D341Med (cell line): ENCODE results near the gene PTPN22.
A peak's percentile ranks its signal among the peaks of the same experiment; 100 is the strongest.

Source experiments
- DNase-seq: peaks from one replicate; pipeline ENCODE4 v3.0.0; 2012; ENCODE audit warnings: low spot score

The PTPN22 gene

GRCh38 chr1:113871597-113872113 lies at the start of gene PTPN22:
Gene PTPN22 (minus strand): TSS chr1:113871712.
- no peak for DNase-seq

GRCh38 chr1:113918243-113918642 lies 46.7 kb upstream of the PTPN22 start:
- DNase-seq, result no peak

GRCh38 chr1:113917400-113918082 lies 46.0 kb upstream of the PTPN22 start:
- no peak for DNase-seq

GRCh38 chr1:113916974-113917373 lies 45.5 kb upstream of the PTPN22 start:
- no peak for DNase-seq

GRCh38 chr1:113913887-113914664 lies 42.6 kb upstream of the PTPN22 start:
- no peak for DNase-seq

- no peak for DNase-seq
These were observed 41.8 kb upstream of the PTPN22 start for GRCh38 chr1:113913312-113913668.

- peak; percentile 80 for DNase-seq
These were observed 41.2 kb upstream of the PTPN22 start for GRCh38 chr1:113912594-113913311.

- peak; percentile 51 for DNase-seq
These were observed 33.9 kb upstream of the PTPN22 start for GRCh38 chr1:113905435-113905861.

GRCh38 chr1:113904674-113905434 lies 33.3 kb upstream of the PTPN22 start, which contains the start of the genes AP4B1 and DCLRE1B:
Gene AP4B1 (minus strand): TSS chr1:113904799. CDS start chr1:113904717, 82 bp downstream.
Gene DCLRE1B (plus strand): TSS chr1:113905326. CDS start chr1:113905587, 261 bp downstream.
- peak; percentile 94 for DNase-seq

- DNase-seq, result peak; percentile 59
These were observed 32.8 kb upstream of the PTPN22 start for GRCh38 chr1:113904293-113904673.

- no peak for DNase-seq
These were observed 32.2 kb upstream of the PTPN22 start for GRCh38 chr1:113903501-113904292.

- no peak for DNase-seq
These were observed 29.7 kb upstream of the PTPN22 start for GRCh38 chr1:113901191-113901590.

GRCh38 chr1:113899111-113899510 lies 27.6 kb upstream of the PTPN22 start:
- no peak for DNase-seq

- DNase-seq, result no peak
These were observed 26.8 kb upstream of the PTPN22 start for GRCh38 chr1:113898241-113898814.

GRCh38 chr1:113895961-113896360 lies 24.4 kb upstream of the PTPN22 start:
- no peak for DNase-seq

- no peak for DNase-seq
These were observed 23.6 kb upstream of the PTPN22 start for GRCh38 chr1:113895098-113895497.

GRCh38 chr1:113893267-113893666 lies 21.8 kb upstream of the PTPN22 start:
- no peak for DNase-seq

- DNase-seq, result no peak
These were observed 20.2 kb upstream of the PTPN22 start for GRCh38 chr1:113891631-113892220.

GRCh38 chr1:113890816-113891215 lies 19.3 kb upstream of the PTPN22 start:
- no peak for DNase-seq
